Thoracic aorta (tissue), 2 donors: ENCODE measurements around the gene NUDT22. TPM values are rescaled to one million over a fixed set of nuclear protein-coding genes. Genes with fewer than 3 reads are reported as not detected.

Source experiments
- ATAC-seq: fragments of 150-250 bp; one replicate; pipeline ENCODE4 v1.8.0; 2017; ENCODE audit warnings: low read depth; ENCODE audit not compliant: insufficient number of reproducible peaks, low FRiP score
- DNase-seq: peaks from one replicate; pipeline ENCODE4 v3.0.0-alpha.2; 2020; ENCODE audit warnings: low spot score
- H3K27ac ChIP-seq, 2 donors: fragments of 200-600 bp; sonication (generic); 1 replicate in 1 of 2; 2 replicates in 1 of 2; pipeline ENCODE4 v1.5.1; 2016; ENCODE audit warnings: mild to moderate bottlenecking in 2 of 2, moderate library complexity in 2 of 2
- H3K27me3 ChIP-seq: fragments of 200-600 bp; sonication (generic); replicated peaks from 2 replicates; pipeline ENCODE4 v1.6.0; 2016; ENCODE audit warnings: mild to moderate bottlenecking; ENCODE audit not compliant: insufficient read depth
- H3K36me3 ChIP-seq: fragments of 200-600 bp; sonication (generic); one replicate; pipeline ENCODE4 v1.5.1; 2016
- H3K4me1 ChIP-seq, 2 donors: fragments of 200-600 bp; sonication (generic); 1 replicate in 1 of 2; 2 replicates in 1 of 2; pipeline versions ENCODE4 v1.5.1 to v1.6.0; 2016; ENCODE audit warnings: low read depth in 2 of 2, mild to moderate bottlenecking in 1 of 2; ENCODE audit not compliant: control insufficient read depth in 1 of 2
- H3K4me3 ChIP-seq: fragments of 200-600 bp; sonication (generic); 2 replicates; pipeline ENCODE4 v1.5.1; 2016; ENCODE audit warnings: mild to moderate bottlenecking
- H3K9me3 ChIP-seq: fragments of 200-600 bp; sonication (generic); 2 replicates; pipeline ENCODE4 v1.5.1; 2016
- CTCF ChIP-seq: fragments of 200-600 bp; sonication (generic); IDR thresholded peaks from one replicate; pipeline ENCODE4 v1.5.1; 2019; ENCODE audit warnings: antibody characterized with exemption
- total RNA-seq, 2 donors: library from RNA; depleted of rRNA; stranded (reverse); fragments of >200 nt; gene quantifications; one replicate each; pipeline versions ENCODE4 v1.1.0 to v1.2.3, GENCODE V29; 2016

Gene NUDT22
- total RNA-seq, 2 donors from 2014 or later = 52.3 to 61.6 TPM

GRCh38 chr11:64254326-64254725 is 28.3 kb downstream of the NUDT22 start:
- no peak for DNase-seq
- H3K27ac ChIP-seq = no peak overlapping the region
- no peaks in the 10 kb centered on the region for H3K9me3 ChIP-seq
- ATAC-seq = no peak
- H3K4me1 ChIP-seq = peaks cover 19 to 31% of the 10 kb centered on the region in 2 donors
- no peak overlapping the region for H3K4me3 ChIP-seq
- peaks cover 28% of the 10 kb centered on the region for H3K36me3 ChIP-seq
- H3K27me3 ChIP-seq = no peaks in the 10 kb centered on the region
- TF ChIP-seq CTCF = no peak

- no peak for ATAC-seq
- Histone ChIP-seq H3K27me3 (no peaks in the 10 kb centered on the region), H3K36me3 (peaks cover 35% of the 10 kb centered on the region), H3K4me3 (no peak overlapping the region), H3K4me1 (peaks cover 19 to 30% of the 10 kb centered on the region in 2 donors), H3K27ac (no peak overlapping the region), H3K9me3 (no peaks in the 10 kb centered on the region)
- no peak for DNase-seq
- TF ChIP-seq CTCF = no peak
These were observed 29.4 kb downstream of the NUDT22 start for GRCh38 chr11:64255135-64256128.

GRCh38 chr11:64256300-64256699 is 30.2 kb downstream of the NUDT22 start:
- no peaks in the 10 kb centered on the region for H3K9me3 ChIP-seq
- DNase-seq = no peak
- H3K4me1 ChIP-seq = peaks cover 14 to 23% of the 10 kb centered on the region in 2 donors
- TF ChIP-seq CTCF = no peak
- no peaks in the 10 kb centered on the region for H3K27me3 ChIP-seq
- no peak overlapping the region for H3K4me3 ChIP-seq
- H3K36me3 ChIP-seq = peaks cover 35% of the 10 kb centered on the region
- no peak overlapping the region for H3K27ac ChIP-seq
- no peak for ATAC-seq

- peaks cover under 1 to 6% of the 10 kb centered on the region in 2 donors for H3K4me1 ChIP-seq
- TF ChIP-seq CTCF = no peak
- peaks cover 56% of the 10 kb centered on the region for H3K36me3 ChIP-seq
- H3K9me3 ChIP-seq = no peaks in the 10 kb centered on the region
- H3K27me3 ChIP-seq = no peaks in the 10 kb centered on the region
- no peak overlapping the region for H3K27ac ChIP-seq
- no peak overlapping the region for H3K4me3 ChIP-seq
- DNase-seq = no peak
- ATAC-seq = no peak
These were observed 32.3 kb downstream of the NUDT22 start for GRCh38 chr11:64258356-64258755.

- Histone ChIP-seq H3K9me3 (no peaks in the 10 kb centered on the region), H3K4me1 (no peaks in the 10 kb centered on the region), H3K27ac (no peak overlapping the region), H3K4me3 (no peak overlapping the region), H3K27me3 (no peaks in the 10 kb centered on the region), H3K36me3 (peaks cover 62% of the 10 kb centered on the region)
- TF ChIP-seq CTCF = no peak
- DNase-seq = no peak
- no peak for ATAC-seq
These were observed 33.0 kb downstream of the NUDT22 start for GRCh38 chr11:64258946-64259532.
